PC-3 (cell line): ENCODE results near the gene CSRNP3.

Experiments
- EZH2phosphoT487 ChIP-seq: fragments of 300-600 bp; sonication (generic); IDR thresholded peaks from 2 replicates; pipeline ENCODE4 v1.6.1; 2018; ENCODE audit warnings: mild to moderate bottlenecking, antibody characterized with exemption, low read length, borderline replicate concordance
- TF ChIP-seq, protein P1 (sequence below): fragments of 300-600 bp; sonication (generic); conservative IDR thresholded peaks from 2 replicates; pipeline ENCODE4 v1.5.1; 2017; ENCODE audit warnings: antibody characterized with exemption, low read depth, mild to moderate bottlenecking, low read length

GRCh38 chr2:165624470-165624800 is 154.9 kb downstream of the CSRNP3 start:
- TF ChIP-seq, protein P1, sequence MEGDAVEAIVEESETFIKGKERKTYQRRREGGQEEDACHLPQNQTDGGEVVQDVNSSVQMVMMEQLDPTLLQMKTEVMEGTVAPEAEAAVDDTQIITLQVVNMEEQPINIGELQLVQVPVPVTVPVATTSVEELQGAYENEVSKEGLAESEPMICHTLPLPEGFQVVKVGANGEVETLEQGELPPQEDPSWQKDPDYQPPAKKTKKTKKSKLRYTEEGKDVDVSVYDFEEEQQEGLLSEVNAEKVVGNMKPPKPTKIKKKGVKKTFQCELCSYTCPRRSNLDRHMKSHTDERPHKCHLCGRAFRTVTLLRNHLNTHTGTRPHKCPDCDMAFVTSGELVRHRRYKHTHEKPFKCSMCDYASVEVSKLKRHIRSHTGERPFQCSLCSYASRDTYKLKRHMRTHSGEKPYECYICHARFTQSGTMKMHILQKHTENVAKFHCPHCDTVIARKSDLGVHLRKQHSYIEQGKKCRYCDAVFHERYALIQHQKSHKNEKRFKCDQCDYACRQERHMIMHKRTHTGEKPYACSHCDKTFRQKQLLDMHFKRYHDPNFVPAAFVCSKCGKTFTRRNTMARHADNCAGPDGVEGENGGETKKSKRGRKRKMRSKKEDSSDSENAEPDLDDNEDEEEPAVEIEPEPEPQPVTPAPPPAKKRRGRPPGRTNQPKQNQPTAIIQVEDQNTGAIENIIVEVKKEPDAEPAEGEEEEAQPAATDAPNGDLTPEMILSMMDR: no peak
- TF ChIP-seq EZH2phosphoT487: no peak
